Colon (tissue), 2 donors: Measurements from ENCODE around the gene COQ10A.
"Not testable (repeated sequence)": the region's sequence is repeated elsewhere in the genome, so short reads cannot be mapped to it uniquely, and the experiment has no call there.

Experiments used
- FAIRE-seq: peaks from 2 replicates; lab custom pipeline; 2012; peaks lifted over from hg19 to GRCh38; lab: Jason Lieb, UNC
- donor health status: control.
- donor health status: control.

COQ10A gene

DNA sequence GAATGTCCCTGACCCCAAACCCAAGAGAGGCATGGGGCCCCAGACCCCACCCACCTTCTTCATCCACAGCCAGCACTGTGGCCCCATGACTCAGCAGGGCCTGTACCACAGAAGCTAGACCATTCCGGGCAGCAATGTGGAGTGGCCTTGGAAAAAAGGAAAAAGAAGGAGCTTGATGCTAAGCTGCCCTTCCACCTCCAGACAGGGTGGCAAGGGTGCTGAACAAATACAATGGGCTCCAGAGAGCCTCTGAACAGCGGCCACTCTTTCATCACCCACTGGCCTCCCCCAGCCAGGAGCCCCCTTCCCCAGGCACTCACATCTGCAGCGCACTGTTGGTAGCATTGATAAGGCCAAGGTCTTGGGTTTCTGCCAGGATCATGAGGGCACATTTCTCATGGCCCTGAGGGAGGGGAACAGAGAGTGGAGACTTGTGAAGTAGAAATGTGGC is 23.0 kb upstream of the COQ10A start:
- no peak for FAIRE-seq

DNA sequence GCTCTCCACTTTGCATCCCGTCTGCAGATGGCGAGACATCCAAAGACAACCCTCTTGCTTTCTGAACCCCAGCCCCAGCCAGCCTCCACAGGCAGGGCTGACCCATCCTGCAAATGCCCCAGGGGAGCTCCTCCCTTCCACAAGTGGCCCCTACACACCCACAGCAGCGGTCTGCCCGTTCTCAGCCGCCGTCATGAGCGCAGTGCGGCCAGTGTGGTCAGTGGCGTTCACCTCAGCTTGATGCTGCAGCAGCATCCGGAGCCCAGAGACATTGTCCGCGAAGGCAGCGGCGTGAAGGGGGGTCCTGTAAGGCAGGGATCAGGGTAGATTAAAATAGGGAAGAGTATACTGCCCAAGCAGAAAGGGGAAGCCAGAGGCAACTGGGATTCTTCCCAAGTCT is 22.2 kb upstream of the COQ10A start:
- FAIRE-seq = no peak

DNA sequence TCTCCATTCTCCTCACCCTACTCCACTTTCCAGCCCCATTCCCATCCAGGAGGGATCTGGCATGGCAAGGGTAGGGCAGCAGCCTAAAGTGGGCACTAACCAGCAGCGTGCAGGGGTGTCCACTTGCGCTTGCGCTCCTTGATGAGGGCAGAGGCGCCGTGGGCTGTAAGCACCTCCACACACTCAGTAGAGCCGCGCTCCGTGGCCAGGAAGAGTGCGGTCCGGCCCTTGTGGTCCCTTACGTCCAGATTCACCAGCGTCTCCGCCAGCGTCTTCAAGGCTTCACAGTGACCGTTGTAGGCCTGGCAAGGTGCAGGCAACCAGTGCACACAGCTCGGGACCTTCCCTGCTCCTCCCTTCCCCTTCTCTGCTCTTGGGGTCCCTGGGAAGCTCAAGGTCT is 18.8 kb upstream of the COQ10A start:
- FAIRE-seq = no peak

DNA sequence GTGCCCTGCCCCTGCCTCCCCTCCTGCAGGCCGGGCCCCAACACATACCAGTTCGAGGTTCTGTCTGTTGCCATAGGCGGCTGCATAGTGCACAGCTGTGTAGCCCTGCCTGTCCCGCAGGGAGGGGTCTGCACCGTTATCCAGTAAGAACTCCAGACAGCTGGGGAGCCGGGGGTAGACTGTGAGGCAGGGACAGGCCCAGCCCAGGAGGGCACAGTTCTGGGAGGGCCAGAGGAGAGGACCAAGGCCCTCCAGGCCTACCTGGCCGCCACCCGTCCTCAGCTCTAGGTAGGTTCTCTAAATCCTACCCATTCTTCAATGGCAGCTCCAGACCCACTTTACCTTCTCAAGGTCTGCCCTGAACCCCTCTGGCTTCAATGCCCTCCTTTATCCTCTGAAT is 18.0 kb upstream of the COQ10A start:
- FAIRE-seq = no peak

DNA sequence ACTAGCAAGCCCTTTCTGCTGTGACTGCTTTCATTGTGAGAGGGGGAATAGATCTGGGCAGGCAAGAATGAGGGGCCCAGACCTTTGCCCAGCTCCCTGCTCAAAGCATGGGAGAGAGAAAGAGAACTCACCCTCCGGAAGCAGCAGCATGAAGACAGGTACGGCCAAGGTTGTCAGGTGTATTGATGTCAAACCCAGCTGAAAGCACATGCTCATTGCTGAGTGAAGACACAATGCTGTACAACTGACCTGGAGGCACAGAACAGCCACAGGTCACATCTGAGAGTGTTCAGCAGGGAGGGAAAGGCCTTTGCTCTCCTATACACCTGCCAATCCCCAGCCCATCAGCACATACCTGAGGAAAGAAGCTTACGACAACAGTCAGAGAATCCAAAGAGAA is 14.1 kb upstream of the COQ10A start:
- no peak for FAIRE-seq

DNA sequence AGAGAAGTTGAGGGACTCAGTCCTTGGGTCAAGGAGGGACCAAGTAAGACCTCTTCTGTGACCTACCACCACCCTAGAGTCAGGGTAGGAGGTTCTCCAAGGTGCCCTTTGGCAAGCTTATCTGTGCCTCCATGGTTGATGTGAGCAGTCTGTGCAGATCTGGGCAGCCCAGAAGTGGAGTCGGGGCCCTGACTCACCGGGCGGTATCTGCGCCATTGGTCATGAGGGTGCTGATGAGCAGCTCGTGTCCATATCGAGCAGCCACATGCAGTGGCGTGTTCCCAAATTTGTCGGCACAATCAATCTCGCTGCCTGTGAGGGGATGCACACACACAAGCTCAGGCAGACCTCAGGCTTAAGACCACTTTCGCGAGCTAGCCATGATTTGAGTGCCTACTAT is 13.7 kb upstream of the COQ10A start:
- FAIRE-seq = no peak

DNA sequence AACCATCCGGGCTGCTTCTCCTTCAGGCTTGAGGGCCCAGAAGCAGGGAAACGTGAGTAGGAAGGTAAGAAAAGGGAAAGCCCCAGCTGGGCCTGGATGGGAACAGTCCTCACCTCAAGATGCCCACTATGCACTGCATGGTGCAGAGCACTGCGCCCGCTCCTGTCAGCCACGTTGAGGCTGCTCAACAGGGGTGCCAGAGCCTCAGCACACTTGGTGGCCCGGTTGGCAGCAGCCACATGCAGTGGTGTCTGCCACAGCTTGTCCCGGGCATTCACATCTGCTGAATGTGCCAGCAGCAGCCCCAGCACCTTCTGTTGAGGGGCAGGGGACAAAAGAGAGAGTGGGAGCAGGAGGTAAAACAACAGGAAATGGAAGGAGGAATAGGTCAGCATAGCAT is 11.1 kb upstream of the COQ10A start:
- no peak for FAIRE-seq

DNA sequence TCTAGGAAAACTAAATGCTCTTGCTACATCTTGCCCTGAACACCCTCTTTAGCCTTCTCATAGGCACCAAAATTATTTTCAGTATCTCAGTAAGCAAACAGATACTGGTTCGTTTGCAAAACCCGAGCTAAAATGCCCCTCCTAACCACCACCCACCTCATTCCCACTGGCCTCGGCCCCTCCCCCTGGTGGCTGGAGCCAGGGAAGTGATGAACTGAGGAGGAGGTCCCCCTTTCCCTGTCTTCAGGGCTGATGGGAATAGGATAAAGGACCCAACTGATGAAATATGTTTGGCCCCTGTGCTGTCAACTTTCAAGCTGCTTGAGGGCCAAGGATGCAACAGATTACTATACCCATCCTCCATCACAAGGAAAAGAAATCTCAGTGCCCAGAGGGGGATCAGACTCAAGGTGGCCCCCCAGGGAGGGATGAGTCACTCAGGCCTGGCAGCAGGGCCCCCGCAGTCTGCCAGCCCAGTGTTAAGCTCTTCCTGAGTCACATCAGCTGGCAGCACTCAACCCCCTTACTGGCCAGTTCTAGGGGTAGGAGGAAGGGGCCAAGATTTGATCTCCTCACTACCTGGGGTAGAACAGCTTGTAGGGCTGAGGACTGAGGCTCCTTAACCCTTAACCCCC is 10.3 kb upstream of the COQ10A start:
- FAIRE-seq = no peak

DNA sequence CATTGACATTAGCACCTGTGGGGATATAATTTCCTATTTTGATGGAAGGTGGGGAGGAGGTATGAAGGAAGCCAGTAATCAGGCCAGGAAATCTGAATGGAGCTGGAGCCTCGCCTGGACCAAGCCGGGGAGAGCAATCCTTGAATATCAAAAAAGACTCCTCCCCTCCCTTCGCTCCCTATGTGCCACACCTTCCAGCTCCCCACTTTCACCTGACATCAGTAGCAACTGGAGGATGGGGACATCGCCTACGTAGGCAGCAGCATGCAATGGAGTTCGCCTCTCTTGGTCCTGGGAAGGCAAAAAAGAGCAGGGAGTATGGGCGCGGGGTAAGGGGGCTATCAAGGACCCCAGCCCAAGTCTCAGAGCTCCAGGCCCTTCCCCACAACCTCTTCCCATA is 9.7 kb upstream of the COQ10A start:
- no peak for FAIRE-seq

DNA sequence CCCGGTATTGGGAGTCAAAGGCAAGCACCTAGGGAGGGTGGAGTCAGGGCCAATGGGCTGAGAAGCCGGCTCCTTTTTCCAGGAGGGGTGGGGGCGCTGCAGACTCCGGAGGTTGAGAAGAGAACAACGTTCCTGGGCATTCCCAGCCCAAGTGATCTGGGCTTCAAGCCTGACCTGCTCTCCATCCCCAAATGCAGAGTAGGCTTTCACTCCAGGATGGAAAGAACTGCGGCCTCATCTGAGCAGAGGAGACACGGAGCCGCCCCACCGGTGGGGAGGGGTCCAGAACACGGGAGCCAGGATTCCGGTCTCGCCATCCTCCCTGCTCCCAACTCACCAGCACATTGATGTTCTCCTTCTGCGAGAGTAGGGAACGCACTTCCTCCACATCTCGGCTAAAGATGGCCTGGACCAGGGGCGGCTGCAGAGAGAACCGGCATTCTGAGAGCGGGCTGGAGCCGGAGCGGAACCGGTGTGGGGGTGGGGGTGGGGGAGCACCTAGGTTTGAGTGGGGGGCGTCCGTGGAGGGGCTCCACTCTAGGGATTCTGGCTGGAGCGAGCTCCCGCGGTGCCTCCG is 9.2 kb upstream of the COQ10A start:
- no peak for FAIRE-seq

DNA sequence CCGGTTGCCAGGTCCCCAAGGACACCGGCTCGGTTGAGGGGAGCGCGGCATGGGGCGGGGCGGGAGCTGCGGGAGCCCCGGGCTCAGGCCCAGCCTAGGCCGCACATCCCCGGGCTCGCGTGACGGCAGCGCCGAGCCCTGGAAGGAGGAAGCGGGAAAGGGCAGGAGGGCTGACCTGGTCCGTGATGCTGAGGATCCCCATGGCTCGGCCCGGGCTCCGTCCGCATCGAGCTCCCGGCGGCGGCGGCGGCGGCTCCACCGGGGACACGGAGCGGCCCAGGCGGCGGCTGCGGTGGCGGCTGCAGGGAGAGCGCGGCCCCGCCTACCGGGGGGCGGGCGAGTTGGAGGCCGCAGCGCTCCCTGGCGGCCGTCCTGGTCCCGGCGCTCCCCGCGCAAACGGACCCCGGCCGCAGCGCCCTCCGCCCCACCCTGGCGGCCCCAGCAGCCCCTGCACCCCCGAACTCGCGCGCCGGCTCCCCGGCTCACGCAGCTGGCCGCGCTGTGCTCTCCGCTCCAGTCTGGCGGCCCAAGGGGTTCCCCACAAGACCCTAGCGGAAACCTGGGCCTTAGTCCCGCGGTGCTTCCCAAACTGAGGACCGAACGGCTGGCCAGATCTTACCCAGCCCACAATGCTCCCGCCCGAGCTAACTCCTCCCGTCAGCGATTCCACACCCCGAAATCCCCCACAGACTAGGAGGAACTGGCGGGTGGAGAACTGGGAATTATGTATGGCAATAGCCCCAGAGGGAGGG is 8.5 kb upstream of the COQ10A start, which contains the start of gene ANKRD52:
Gene ANKRD52 (minus strand): TSS at position 317 of the 752 bp plus-strand sequence. CDS start 115 bp downstream, at position 202.
- no peak for FAIRE-seq

DNA sequence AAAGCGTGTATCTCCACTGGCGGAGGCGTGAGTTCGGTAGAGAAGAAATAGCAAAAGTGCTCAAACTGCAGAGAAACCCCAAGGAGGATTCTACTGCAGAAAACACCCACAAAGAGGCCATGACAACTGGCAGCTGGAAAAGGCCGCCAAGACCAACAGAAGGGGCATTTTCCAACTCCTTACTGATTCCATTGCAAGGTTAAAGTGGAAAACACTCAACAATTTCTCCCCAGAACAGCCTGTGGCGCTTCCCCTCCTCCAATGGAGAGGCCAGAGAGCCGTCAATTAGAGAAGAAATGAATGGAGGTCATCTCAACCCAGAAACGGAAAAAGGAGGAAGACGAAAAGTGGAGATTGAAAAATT is 7.9 kb upstream of the COQ10A start:
- FAIRE-seq = no peak

DNA sequence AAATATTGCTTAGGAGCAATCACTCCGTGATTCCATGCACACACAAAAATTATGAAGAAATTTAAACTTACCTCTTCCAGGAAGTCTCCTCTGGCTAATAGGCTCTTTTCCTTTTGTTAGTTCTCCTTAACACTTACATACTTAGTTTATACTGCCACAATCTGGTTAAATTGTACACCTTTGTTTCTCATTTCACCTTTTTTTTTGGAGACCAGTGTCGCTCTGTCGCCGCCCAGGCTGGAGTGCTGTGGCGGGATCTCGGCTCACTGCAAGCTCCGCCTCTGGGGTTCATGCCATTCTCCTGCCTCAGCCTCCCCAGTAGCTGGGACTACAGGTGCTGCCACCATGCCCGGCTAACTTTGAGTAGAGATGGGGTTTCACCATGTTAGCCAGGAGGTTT is 6.4 kb upstream of the COQ10A start:
- FAIRE-seq = no peak

DNA sequence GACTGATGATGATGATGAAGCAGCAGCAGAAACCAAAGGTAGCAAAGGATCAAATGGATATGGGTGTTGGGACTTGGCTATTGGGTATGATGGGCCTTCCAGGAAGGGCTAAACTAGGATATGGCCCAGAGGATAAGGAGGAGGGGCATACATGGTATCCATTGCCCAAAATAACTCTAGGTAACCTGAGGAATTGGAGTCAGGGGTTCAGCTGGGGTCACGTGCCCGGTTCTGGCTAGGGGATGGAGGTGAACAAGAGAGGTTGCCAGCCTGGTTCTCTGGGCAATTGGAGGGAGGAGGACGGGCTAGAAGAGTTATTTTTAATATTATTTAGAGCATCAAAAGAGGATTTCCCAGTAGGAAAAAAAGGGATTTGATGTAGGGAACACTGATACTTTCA is 5.8 kb upstream of the COQ10A start:
- no peak for FAIRE-seq

DNA sequence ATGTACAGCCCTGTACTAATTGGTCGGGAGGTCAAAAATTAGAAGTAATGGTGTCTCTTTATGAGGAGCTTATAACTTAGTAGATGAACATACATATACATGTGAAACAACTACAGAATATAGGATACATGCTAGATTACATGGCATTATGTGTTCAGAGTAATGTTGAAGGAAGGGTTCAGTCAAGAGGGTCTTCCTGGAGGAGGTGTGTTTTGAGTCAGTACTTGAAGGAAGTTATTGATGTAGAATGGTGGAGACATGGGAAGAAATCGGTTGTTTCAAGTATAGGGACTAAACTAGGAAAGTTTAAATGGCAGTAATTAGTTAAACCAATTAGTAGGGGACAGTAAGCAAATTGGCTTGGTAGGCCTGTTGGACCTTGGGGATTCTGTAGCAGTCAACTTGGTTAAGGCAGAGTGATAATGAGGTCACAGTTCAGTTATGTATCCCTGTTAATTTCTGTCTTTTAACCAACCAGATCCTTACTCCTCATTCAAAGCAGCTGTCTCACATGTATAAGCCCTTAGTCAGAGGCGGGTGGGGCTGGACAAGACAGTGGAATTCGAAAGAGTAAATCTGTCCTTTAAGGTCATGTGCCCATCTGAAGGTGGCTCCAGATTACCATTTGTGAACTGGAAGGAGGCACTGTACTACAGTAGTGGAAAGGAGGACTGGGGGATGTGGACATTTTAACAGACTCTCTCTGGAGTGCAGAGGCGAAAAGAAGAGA is 5.1 kb upstream of the COQ10A start:
- no peak for FAIRE-seq

DNA sequence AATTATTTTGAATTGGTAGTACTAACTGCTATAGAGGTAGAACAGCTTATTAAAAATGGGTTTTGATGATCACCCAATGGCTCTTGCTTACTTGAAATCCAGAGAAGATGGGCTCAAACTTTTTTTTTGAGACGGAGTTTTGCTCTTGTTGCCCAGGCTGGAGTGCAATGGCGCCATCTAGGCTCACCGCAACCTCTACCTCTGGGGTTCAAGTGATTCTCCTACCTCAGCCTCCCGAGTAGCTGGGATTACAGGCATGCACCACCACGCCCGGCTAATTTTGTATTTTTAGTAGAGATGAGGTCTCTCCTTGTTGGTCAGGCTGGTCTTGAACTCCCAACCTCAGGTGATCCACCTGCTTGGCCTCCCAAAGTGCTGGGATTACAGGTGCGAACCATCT is 3.8 kb upstream of the COQ10A start:
- not testable (repeated sequence) for FAIRE-seq

DNA sequence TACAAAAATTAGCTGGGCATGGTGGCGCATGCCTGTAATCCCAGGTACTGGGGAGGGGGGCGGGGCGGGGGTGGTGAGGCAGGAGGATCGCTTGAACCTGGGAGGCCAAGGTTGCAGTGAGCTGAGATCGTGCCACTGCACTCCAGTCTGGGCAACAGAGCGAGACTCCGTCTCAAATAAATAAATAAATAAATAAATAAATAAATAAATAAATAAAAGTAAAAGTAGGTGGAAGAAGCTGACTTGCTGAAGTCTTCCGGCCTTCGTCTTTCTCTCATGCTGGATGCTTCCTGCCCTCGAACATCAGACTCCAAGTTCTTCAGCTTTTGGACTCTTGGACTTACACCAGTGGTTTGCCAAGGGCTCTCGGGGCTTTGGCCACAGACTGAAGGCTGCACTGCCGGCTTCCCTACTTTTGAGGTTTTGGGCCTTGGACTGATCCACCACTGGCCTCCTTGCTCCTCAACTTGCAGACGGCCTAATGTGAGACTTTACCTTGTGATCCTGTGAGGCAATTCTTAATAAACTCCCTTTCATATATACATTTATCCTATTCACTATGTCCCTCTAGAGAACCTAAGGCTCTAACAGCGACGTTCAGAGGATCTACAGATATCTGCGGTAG is 562 bp upstream of the COQ10A start:
- FAIRE-seq = not testable (repeated sequence)

DNA sequence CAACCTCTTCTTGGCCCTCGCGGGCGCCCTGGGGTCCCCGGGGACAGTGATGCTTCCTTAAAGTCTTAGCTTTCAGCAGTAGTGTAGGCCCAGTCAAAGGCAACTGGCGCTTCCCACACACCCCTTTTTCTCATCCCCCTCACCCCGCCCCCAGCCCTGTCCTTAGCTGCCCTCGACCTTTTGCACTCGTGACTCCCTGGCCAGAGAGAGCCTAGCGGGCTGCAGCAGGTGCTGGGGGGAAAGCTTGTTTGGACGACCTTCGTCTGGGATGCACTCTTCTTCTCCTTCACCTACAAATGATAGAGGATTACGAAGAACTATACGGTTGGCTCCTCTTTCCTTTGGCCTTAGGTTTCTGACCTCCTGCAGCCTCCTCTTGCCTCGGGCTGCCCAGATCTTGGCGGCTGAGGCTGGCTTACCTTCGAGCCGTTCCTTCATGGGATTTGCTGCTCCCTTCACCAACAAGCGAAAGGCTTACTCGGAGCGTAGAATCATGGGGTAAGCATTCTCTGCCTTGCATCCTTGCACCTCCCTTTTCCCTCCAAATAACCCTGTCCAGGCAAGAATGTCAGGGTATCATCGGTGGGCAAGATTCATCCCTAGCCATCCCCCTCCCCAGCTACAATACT is 815 bp downstream of the COQ10A start:
- FAIRE-seq = no peak

DNA sequence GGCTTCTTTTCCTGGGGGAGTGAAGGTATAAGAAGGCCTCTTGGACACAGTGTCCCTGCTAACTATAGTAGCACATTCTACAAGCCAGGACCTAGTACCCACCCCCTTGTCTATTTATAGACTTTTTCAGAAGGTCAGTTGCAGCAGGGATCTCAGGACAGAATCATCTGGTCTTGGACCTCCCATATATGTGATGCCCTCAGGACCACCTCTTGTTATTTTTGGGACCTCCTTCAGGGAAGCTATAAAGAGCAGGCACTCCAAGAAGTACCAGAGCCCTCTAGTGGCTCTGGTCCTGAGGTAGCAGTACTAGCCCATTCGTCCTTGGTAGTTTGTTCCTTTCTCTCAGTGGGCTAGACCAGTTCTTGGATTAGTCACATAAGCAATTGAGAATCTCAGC is 4.3 kb downstream of the COQ10A start:
- FAIRE-seq = no peak

DNA sequence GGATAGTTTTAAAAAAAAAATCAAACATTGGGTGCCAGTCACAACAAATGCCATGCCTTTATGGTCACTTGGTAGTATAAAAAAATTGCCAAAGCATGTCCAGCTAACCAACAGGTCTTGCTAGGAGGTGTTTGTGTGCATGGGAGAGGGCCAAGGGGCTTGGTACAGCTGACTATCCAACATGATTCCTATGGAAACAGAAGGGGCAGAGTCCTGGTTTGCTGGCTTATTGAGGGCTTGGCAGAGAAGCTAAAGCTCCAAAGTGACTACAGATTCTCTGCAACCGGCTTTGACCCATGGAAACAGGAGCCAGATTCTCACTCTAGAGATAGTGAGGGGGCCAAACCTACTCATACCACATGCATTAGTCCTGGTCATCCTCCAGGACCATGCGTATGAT is 5.7 kb downstream of the COQ10A start:
- FAIRE-seq = not testable (repeated sequence)

DNA sequence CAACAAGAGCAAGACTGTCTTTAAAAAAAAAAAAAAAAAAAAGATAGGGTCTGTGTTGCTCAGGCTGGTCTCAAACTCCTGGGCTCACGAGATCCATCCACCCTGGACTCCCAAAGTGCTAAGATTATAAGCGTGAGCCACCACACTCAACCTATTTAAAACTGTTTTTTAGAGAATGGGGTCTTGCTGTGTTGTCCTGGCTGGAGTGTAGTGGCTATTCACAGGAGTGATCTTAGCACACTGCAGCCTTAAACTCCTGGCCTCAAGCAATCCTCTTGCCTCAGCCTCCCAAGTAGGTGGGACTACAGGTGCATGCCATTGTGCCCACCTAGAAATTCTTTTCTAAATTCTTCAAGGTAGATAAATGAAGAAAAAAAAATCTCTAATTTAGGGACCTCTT is 7.6 kb downstream of the COQ10A start:
- no peak for FAIRE-seq

DNA sequence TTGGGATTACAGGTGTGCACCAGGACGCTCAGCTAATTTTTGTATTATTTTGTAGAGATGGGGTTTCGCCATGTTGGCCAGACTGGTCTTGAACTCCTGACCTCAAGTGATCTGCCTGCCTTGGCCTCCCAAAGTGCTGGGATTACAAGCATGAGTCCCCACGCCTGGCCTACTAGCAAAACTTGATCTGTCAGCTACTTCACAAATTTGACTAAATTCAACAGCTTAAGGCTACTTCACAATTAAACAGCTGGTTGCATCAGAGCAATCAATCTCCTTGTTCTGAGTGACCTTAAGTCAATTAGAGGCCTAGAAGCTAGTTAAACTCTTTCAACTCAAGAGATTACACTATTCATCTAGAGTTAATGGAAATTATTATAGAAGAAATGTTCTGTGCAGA is 12.2 kb downstream of the COQ10A start:
- FAIRE-seq = no peak
